ENCODE measurements around the gene MAGEC1.

Gene MAGEC1

GRCh38 chrX:141917801-141918200 lies 14.1 kb downstream of the MAGEC1 start:
- TF ChIP-seq EZH2phosphoT487 (IDR thresholded peaks at IDR 0.05; ENCODE audit: low read depth) (no peak), CTCF (IDR thresholded peaks at IDR 0.05; ENCODE audit: low read depth, low read length) (no peak)
- no peaks in the 10 kb centered on the region for H4K20me1 ChIP-seq (ENCODE audit: insufficient read depth, low read length)
- H3K4me3 ChIP-seq (ENCODE audit: low read length) = no peak overlapping the region
- H3K27ac ChIP-seq (ENCODE audit: low read length) = no peak overlapping the region
- no peak overlapping the region for H2AFZ ChIP-seq (ENCODE audit: low read depth, low read length)
- no peaks in the 10 kb centered on the region for H3K27me3 ChIP-seq (ENCODE audit: low read depth, low read length)
- no peaks in the 10 kb centered on the region for H3K9me3 ChIP-seq (ENCODE audit: insufficient read depth, low read length)
- H3K4me1 ChIP-seq (ENCODE audit: low read length) = peaks cover 35% of the 10 kb centered on the region
- no peaks in the 10 kb centered on the region for H3K79me2 ChIP-seq (ENCODE audit: low read length)
- H3K36me3 ChIP-seq (replicated peaks; ENCODE audit: low read depth, low read length) = no peaks in the 10 kb centered on the region
- H3K4me2 ChIP-seq (ENCODE audit: low read length) = no peak overlapping the region
- H3K9ac ChIP-seq (ENCODE audit: low read length) = no peak overlapping the region

- Histone ChIP-seq H3K27me3 (ENCODE audit: low read depth, low read length) (no peaks in the 10 kb centered on the region), H2AFZ (ENCODE audit: low read depth, low read length) (no peak overlapping the region), H3K4me1 (ENCODE audit: low read length) (peaks cover 8% of the 10 kb centered on the region), H4K20me1 (ENCODE audit: insufficient read depth, low read length) (no peaks in the 10 kb centered on the region), H3K79me2 (ENCODE audit: low read length) (no peaks in the 10 kb centered on the region), H3K4me2 (ENCODE audit: low read length) (no peak overlapping the region), H3K36me3 (replicated peaks; ENCODE audit: low read depth, low read length) (no peaks in the 10 kb centered on the region), H3K27ac (ENCODE audit: low read length) (no peak overlapping the region), H3K9me3 (ENCODE audit: insufficient read depth, low read length) (no peaks in the 10 kb centered on the region), H3K4me3 (ENCODE audit: low read length) (no peak overlapping the region), H3K9ac (ENCODE audit: low read length) (no peak overlapping the region)
- TF ChIP-seq EZH2phosphoT487 (IDR thresholded peaks at IDR 0.05; ENCODE audit: low read depth) = no peak
- no peak for TF ChIP-seq CTCF (IDR thresholded peaks at IDR 0.05; ENCODE audit: low read depth, low read length)
Observed at GRCh38 chrX:141924293-141924692, 20.6 kb downstream of the MAGEC1 start.

GRCh38 chrX:141928432-141928831 lies 24.7 kb downstream of the MAGEC1 start:
- no peaks in the 10 kb centered on the region for H3K79me2 ChIP-seq (ENCODE audit: low read length)
- no peak overlapping the region for H3K27ac ChIP-seq (ENCODE audit: low read length)

GRCh38 chrX:141934059-141934641 lies 30.5 kb downstream of the MAGEC1 start:
- H4K20me1 ChIP-seq (ENCODE audit: insufficient read depth, low read length) = no peaks in the 10 kb centered on the region
- no peak overlapping the region for H2AFZ ChIP-seq (ENCODE audit: low read depth, low read length)
- H3K36me3 ChIP-seq (replicated peaks; ENCODE audit: low read depth, low read length) = no peaks in the 10 kb centered on the region
- no peaks in the 10 kb centered on the region for H3K9me3 ChIP-seq (ENCODE audit: insufficient read depth, low read length)
- no peak for TF ChIP-seq CTCF (IDR thresholded peaks at IDR 0.05; ENCODE audit: low read depth, low read length)
- TF ChIP-seq EZH2phosphoT487 (IDR thresholded peaks at IDR 0.05; ENCODE audit: low read depth) = no peak
- H3K27ac ChIP-seq (ENCODE audit: low read length) = no peak overlapping the region
- no peaks in the 10 kb centered on the region for H3K4me1 ChIP-seq (ENCODE audit: low read length)
- no peak overlapping the region for H3K4me3 ChIP-seq (ENCODE audit: low read length)
- H3K27me3 ChIP-seq (ENCODE audit: low read depth, low read length) = no peaks in the 10 kb centered on the region
- H3K9ac ChIP-seq (ENCODE audit: low read length) = no peak overlapping the region
- H3K79me2 ChIP-seq (ENCODE audit: low read length) = no peaks in the 10 kb centered on the region
- no peak overlapping the region for H3K4me2 ChIP-seq (ENCODE audit: low read length)

More at GRCh38 chrX:141928432-141928831, 24.7 kb downstream of the MAGEC1 start:
- no peaks in the 10 kb centered on the region for H3K27me3 ChIP-seq (ENCODE audit: low read depth, low read length)
- H3K4me2 ChIP-seq (ENCODE audit: low read length) = no peak overlapping the region
- no peak overlapping the region for H2AFZ ChIP-seq (ENCODE audit: low read depth, low read length)
- no peaks in the 10 kb centered on the region for H3K9me3 ChIP-seq (ENCODE audit: insufficient read depth, low read length)
- no peak overlapping the region for H3K4me3 ChIP-seq (ENCODE audit: low read length)
- TF ChIP-seq CTCF (IDR thresholded peaks at IDR 0.05; ENCODE audit: low read depth, low read length) = no peak
- H3K36me3 ChIP-seq (replicated peaks; ENCODE audit: low read depth, low read length) = no peaks in the 10 kb centered on the region
- H4K20me1 ChIP-seq (ENCODE audit: insufficient read depth, low read length) = no peaks in the 10 kb centered on the region
- H3K9ac ChIP-seq (ENCODE audit: low read length) = no peak overlapping the region
- H3K4me1 ChIP-seq (ENCODE audit: low read length) = no peaks in the 10 kb centered on the region
